Stimulated activated CD8-positive, alpha-beta memory T cell treated with anti-CD3 and anti-CD28 coated beads, Interleukin-7, amount 100 ng/mL, for 48 hours (primary cell): ENCODE measurements around the gene TTC3.
"Not testable (repeated sequence)": the region's sequence is repeated elsewhere in the genome, so short reads cannot be mapped to it uniquely, and the experiment has no call there.

Experiments
- DNase-seq, 2 donors: peaks; one replicate each; pipeline ENCODE4 v3.0.0-alpha.2; 2020; ENCODE audit warnings: low read depth in 1 of 2; ENCODE audit errors: extremely low read depth in 1 of 2

The TTC3 gene

DNA sequence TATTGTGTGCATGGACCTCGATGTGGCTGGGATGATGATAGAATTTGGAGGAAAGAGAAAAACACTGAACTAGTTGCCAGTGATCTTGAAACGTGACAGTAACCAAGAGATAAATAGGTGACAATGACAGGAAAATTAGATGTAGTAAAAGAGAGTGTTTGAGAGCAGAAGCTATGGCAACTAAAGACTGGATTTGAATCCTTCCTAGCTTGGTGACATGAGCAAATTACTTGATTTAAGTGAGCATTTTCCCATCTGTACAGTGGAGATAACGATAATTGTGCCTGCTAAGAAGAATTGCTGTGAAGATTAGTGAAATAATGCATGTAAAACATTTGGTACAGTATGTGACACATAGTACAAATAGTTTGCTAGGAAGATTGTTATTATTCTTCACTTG lies 12.7 kb downstream of the TTC3 start:
- DNase-seq = no peak

GRCh38 chr21:37087188-37087587 lies 14.1 kb downstream of the TTC3 start:
- no peak for DNase-seq

GRCh38 chr21:37088186-37088735 lies 15.2 kb downstream of the TTC3 start:
- no peak for DNase-seq

DNA sequence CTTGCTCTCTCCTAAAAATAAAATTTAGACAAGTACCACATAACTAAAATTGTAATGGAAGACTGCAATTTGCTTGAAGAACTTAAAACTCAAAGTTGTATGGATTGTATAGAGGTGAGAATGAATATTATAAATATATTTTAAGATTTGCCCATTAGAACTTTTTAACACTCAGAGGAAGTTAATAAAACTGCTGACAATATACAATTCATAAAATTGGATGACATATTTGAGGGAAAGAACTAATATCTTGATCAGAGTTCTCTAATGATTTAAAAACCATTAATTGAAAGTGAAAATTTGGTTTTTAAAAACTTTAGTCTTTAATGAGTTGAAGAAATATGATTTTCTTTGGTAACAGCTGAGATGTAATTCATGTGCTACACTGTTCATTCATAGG lies 20.9 kb downstream of the TTC3 start:
- DNase-seq = no peak

- DNase-seq = no peak
These were observed 22.8 kb downstream of the TTC3 start for GRCh38 chr21:37095821-37096220.

DNA sequence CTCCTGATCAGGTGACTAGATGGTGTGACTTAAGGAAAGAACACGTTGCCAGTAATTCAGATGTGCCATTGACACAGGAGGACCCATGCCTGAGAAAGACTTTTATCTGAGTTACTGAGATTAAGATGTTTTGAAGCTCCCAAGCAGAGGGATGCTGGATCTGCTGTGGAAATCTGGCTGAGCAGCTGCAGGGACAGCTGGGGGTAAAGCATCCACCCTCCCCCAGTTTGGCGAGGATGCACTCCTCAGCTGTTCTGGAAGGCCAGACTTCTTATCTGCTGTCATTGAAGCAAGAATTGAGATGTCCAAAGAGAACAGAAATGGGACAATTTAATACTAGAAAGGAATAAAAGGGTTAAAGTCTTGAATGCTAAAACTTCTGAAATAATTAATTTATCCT lies 25.7 kb downstream of the TTC3 start:
- DNase-seq = no peak

DNA sequence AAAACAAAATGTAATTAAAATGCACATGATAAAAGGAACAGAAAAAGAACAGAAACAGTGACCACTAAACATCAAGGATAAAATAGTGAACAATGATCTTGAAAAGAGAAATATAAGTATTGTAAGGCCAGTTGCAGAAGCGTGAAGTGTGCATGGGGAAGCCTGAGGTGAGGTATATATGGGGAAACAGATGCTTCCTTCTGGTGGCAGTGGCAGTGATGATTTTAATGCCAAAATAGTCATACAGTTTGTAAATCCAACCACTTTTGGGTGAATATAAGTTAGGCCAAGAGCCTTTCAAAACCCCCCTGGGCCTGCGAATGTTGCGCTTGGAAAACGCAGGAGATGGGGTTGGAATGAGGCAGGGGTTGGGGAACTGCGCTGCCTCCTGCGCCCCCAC lies 27.3 kb downstream of the TTC3 start:
- no peak for DNase-seq

GRCh38 chr21:37101384-37101783 lies 28.3 kb downstream of the TTC3 start:
- no peak for DNase-seq

GRCh38 chr21:37102746-37103145 lies 29.7 kb downstream of the TTC3 start:
- DNase-seq = not testable (repeated sequence)

GRCh38 chr21:37106998-37107397 lies 33.9 kb downstream of the TTC3 start:
- DNase-seq = no peak

DNA sequence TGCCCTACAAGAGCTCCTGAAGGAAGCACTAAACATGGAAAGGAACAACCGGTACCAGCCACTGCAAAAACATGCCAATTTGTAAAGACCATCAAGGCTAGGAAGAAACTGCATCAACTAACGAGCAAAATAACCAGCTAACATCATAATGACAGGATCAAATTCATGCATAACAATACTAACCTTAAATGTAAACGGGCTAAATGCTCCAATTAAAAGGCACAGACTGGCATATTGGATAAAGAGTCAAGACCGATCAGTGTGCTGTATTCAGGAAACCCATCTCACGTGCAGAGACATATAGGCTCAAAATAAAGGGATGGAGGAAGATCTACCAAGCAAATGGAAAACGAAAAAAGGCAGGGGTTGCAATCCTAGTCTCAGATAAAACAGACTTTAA lies 38.0 kb downstream of the TTC3 start:
- DNase-seq = not testable (repeated sequence)

DNA sequence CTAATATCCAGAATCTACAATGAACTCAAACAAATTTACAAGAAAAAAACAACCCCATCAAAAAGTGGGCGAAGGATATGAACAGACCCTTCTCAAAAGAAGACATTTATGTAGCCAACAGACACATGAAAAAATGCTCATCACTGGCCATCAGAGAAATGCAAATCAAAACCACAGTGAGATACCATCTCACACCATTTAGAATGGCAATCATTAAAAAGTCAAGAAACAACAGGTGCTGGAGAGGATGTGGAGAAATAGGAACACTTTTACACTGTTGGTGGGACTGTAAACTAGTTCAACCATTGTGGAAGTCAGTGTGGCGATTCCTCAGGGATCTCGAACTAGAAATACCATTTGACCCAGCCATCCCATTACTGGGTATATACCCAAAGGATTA lies 41.2 kb downstream of the TTC3 start:
- not testable (repeated sequence) for DNase-seq

DNA sequence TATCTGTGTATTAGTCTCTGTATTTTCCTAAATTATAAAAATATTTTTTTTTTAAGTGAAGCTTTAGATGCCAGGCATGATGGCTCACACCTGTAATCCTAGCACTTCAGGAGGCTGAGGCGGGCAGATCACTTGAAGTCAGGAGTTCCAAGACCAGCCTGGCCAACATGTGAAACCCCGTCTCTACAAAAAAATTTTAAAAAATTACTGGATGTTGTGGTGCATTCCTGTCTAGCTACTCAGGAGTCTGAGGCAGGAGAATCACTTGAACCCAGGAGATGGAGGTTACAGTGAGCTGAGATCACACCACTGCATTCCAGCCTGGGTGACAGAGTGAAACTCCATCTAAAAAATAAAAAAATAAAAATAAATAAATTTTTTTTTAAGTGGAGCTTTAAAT lies 43.4 kb downstream of the TTC3 start:
- DNase-seq = not testable (repeated sequence)

GRCh38 chr21:37117204-37117603 lies 44.1 kb downstream of the TTC3 start:
- no peak for DNase-seq

- DNase-seq = no peak
These were observed 45.3 kb downstream of the TTC3 start for GRCh38 chr21:37118187-37118826.

DNA sequence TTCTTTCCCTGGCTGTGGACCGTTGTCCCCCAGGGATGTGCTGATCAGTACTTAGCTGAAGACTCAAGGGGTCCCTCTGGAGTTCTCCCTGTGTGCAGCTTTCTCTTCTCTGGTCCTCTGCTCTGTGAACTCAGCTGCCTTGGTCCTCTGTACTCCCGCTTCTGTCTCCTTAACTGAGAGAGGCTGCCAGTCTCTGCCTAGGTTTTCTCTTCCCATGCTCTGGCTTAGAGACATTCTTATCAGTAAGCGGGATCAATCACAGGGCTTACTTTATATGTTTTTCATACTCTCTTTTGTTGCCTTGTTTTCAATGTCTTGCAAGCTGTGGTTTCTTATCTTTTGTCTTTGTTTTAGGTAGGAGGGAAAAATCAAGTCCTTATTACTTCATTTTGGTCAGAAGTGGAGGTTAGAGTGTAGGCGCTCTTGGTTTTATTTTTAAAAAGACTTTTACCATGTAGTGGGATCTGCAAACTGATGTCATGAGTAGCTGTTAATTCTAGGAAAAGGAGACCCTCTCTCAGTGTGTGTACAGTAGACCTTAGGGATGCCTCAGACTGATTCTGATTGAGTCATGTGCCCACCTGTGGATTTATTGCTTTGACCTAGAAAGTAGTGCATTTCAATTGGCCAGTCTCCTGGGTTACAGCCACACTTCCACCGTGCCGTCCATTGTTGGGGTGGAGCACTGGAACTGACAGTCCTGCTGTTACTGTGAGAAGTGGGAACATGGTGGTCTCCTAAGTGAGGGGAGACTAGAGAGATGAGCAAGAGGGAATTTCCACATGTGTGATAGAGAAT lies 46.6 kb downstream of the TTC3 start:
- DNase-seq = no peak

DNA sequence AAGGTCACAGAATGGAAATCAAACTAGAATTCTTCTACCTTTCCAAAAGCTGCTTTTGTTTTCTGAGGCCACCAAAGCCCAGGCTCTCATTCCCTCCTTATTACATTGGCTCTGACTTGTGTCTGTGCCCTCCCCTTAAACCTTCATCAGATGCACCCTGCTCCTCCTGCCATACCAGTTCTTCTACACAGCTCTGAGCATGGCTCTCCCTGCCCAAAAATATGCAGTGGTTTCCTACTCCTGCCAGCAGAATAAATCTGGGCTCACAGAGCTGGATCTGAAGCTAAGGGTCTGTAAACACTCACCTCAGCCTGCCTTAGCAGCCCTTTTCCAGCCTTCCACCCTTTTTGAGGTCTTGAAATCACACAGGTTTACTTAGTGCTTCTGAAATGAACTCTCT lies 55.0 kb downstream of the TTC3 start:
- DNase-seq = no peak

- no peak for DNase-seq
These were observed 57.9 kb downstream of the TTC3 start for GRCh38 chr21:37130971-37131370.

DNA sequence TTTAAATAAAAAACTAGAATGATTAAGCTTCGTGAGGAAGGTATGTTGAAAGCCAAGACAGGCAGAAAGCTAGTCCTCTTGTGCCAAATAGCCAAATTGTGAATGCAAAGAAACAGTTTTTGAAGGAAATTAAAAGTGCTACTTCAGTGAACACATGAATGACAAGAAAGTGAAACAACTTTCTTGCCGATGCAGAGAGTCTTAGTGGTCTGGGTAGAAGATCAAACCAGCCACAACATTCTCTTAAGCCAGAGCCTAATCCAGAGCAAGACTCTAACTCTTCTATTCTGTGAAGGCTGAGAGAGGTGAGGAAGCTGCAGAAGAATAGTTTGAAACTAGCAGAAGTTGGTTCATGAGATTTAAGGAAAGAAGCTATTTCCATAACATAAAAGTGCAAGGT lies 63.2 kb downstream of the TTC3 start:
- DNase-seq = no peak

DNA sequence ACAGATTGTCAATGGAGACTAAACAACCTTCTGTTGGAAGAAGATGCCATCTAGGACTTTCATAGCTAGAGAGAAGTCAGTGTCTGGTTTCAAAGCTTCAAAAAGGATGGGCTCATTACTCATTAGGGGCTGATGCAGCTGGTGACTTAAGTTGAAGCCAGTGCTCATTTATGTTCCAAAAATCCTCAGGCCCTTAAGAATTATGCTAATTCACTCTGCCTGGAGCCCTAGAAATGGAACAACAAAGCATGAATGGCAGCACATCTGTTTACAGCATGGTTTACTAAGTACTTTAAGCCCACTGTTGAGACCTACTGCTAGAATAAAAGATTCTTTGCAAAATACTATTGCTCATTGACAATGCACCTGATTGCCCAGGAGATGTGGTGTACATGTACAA lies 63.7 kb downstream of the TTC3 start:
- DNase-seq = no peak

- no peak for DNase-seq
These were observed 66.1 kb downstream of the TTC3 start for GRCh38 chr21:37139154-37139553.

- no peak for DNase-seq
These were observed 66.8 kb downstream of the TTC3 start for GRCh38 chr21:37139902-37140301.
